GDM1 (cell line): ENCODE measurements around the gene TFAP2B.

Source experiments
- DNase-seq: peaks from one replicate; lab custom pipeline; 2025; lab: John Stamatoyannopoulos, UW

Gene TFAP2B

GRCh38 chr6:50818673-50819072 lies at the start of gene TFAP2B:
TFAP2B (plus strand) TSS chr6:50818871; CDS start chr6:50818892, 21 bp downstream.
- DNase-seq = no peak

- DNase-seq = no peak
Measured at GRCh38 chr6:50778696-50779095, 40.0 kb upstream of the TFAP2B start.

GRCh38 chr6:50780382-50780781 lies 38.3 kb upstream of the TFAP2B start:
- no peak for DNase-seq

GRCh38 chr6:50785921-50786320 lies 32.8 kb upstream of the TFAP2B start:
- DNase-seq = no peak

GRCh38 chr6:50791900-50792508 lies 26.7 kb upstream of the TFAP2B start:
- peak; percentile 2 for DNase-seq

- no peak for DNase-seq
Measured at GRCh38 chr6:50792771-50793170, 25.9 kb upstream of the TFAP2B start.

- DNase-seq = no peak
Measured at GRCh38 chr6:50795574-50795973, 23.1 kb upstream of the TFAP2B start.

GRCh38 chr6:50804283-50804682 lies 14.4 kb upstream of the TFAP2B start:
- DNase-seq = no peak

GRCh38 chr6:50807035-50807434 lies 11.6 kb upstream of the TFAP2B start:
- no peak for DNase-seq

GRCh38 chr6:50815436-50816114 lies 3.1 kb upstream of the TFAP2B start:
- no peak for DNase-seq

GRCh38 chr6:50816115-50816675 lies 2.5 kb upstream of the TFAP2B start:
- peak; percentile 8 for DNase-seq

GRCh38 chr6:50816947-50817645 lies 1.6 kb upstream of the TFAP2B start:
- no peak for DNase-seq

- DNase-seq = no peak
Measured at GRCh38 chr6:50817646-50817950, 1.1 kb upstream of the TFAP2B start.

- no peak for DNase-seq
Measured at GRCh38 chr6:50818020-50818419, 651 bp upstream of the TFAP2B start.

GRCh38 chr6:50819466-50819903 lies 814 bp downstream of the TFAP2B start:
- DNase-seq = no peak

GRCh38 chr6:50819904-50820868 lies 1.5 kb downstream of the TFAP2B start:
- no peak for DNase-seq

- DNase-seq = no peak
Measured at GRCh38 chr6:50820869-50821264, 2.2 kb downstream of the TFAP2B start.

- DNase-seq = no peak
Measured at GRCh38 chr6:50821441-50822077, 2.9 kb downstream of the TFAP2B start.

- DNase-seq = no peak
Measured at GRCh38 chr6:50822078-50822476, 3.4 kb downstream of the TFAP2B start.

- no peak for DNase-seq
Measured at GRCh38 chr6:50823094-50823920, 4.6 kb downstream of the TFAP2B start.
